HEK293 (cell line): ENCODE data around the gene SLC22A17.

Source experiments
- KLF7 ChIP-seq: fragments of 450-650 bp; formaldehyde crosslinking; IDR thresholded peaks from 2 replicates; pipeline ENCODE4 v1.5.1; 2016; ENCODE audit warnings: missing biosample characterization, missing genetic modification characterization, borderline replicate concordance
- PRDM6 ChIP-seq: fragments of 450-650 bp; formaldehyde crosslinking; IDR thresholded peaks from 2 replicates; pipeline ENCODE4 v1.5.1; 2017; ENCODE audit warnings: missing biosample characterization, missing genetic modification characterization
- TF ChIP-seq, protein P1 (sequence below): fragments of 450-650 bp; formaldehyde crosslinking; IDR thresholded peaks from 2 replicates; pipeline ENCODE4 v1.5.1; 2016; ENCODE audit warnings: missing biosample characterization, missing genetic modification characterization
- TF ChIP-seq, protein P2 (sequence below): fragments of 450-650 bp; formaldehyde crosslinking; IDR thresholded peaks from 2 replicates; pipeline ENCODE4 v1.5.1; 2017; ENCODE audit warnings: missing biosample characterization, missing genetic modification characterization
- TF ChIP-seq, protein P3 (sequence below): fragments of 450-650 bp; formaldehyde crosslinking; IDR thresholded peaks from 2 replicates; pipeline ENCODE4 v1.5.1; 2016; ENCODE audit warnings: missing biosample characterization, missing genetic modification characterization, low read depth

GRCh38 chr14:23353433-23353780 is 720 bp upstream of the SLC22A17 start:
- TF ChIP-seq, protein P1, sequence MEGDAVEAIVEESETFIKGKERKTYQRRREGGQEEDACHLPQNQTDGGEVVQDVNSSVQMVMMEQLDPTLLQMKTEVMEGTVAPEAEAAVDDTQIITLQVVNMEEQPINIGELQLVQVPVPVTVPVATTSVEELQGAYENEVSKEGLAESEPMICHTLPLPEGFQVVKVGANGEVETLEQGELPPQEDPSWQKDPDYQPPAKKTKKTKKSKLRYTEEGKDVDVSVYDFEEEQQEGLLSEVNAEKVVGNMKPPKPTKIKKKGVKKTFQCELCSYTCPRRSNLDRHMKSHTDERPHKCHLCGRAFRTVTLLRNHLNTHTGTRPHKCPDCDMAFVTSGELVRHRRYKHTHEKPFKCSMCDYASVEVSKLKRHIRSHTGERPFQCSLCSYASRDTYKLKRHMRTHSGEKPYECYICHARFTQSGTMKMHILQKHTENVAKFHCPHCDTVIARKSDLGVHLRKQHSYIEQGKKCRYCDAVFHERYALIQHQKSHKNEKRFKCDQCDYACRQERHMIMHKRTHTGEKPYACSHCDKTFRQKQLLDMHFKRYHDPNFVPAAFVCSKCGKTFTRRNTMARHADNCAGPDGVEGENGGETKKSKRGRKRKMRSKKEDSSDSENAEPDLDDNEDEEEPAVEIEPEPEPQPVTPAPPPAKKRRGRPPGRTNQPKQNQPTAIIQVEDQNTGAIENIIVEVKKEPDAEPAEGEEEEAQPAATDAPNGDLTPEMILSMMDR: no peak
- TF ChIP-seq KLF7 (tag by site-specific recombination) (no peak), PRDM6 (tag by site-specific recombination) (no peak)
- TF ChIP-seq, protein P2, sequence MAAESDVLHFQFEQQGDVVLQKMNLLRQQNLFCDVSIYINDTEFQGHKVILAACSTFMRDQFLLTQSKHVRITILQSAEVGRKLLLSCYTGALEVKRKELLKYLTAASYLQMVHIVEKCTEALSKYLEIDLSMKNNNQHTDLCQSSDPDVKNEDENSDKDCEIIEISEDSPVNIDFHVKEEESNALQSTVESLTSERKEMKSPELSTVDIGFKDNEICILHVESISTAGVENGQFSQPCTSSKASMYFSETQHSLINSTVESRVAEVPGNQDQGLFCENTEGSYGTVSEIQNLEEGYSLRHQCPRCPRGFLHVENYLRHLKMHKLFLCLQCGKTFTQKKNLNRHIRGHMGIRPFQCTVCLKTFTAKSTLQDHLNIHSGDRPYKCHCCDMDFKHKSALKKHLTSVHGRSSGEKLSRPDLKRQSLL (tag by site-specific recombination): no peak
- TF ChIP-seq, protein P3, sequence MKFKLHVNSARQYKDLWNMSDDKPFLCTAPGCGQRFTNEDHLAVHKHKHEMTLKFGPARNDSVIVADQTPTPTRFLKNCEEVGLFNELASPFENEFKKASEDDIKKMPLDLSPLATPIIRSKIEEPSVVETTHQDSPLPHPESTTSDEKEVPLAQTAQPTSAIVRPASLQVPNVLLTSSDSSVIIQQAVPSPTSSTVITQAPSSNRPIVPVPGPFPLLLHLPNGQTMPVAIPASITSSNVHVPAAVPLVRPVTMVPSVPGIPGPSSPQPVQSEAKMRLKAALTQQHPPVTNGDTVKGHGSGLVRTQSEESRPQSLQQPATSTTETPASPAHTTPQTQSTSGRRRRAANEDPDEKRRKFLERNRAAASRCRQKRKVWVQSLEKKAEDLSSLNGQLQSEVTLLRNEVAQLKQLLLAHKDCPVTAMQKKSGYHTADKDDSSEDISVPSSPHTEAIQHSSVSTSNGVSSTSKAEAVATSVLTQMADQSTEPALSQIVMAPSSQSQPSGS: no peak
